Breast epithelium (tissue), 4 donors: ENCODE data around the gene KIAA2012. TPM values are rescaled to one million over a fixed set of nuclear protein-coding genes. Genes with fewer than 3 reads are reported as not detected.
A peak's percentile ranks its signal among the peaks of the same experiment; 100 is the strongest.

Source experiments
- DNase-seq, 2 donors: peaks; one replicate each; pipeline ENCODE4 v3.0.0-alpha.2; 2019; ENCODE audit warnings: low spot score in 2 of 2
- H3K27ac ChIP-seq, 2 donors: fragments of 200-600 bp; sonication (generic) in 1 of 2; one replicate each; pipeline ENCODE4 v1.5.1; 2016 to 2019; ENCODE audit warnings: mild to moderate bottlenecking in 1 of 2
- H3K27me3 ChIP-seq, 2 donors: fragments of 200-600 bp; sonication (generic) in 1 of 2; one replicate each; pipeline versions ENCODE4 v1.5.1 to v1.6.0; 2017 to 2019; ENCODE audit warnings: control low read depth in 1 of 2, mild to moderate bottlenecking in 1 of 2
- H3K36me3 ChIP-seq: fragments of 200-600 bp; one replicate; pipeline ENCODE4 v1.5.1; 2019
- H3K4me1 ChIP-seq, 2 donors: fragments of 200-600 bp; sonication (generic); one replicate each; pipeline ENCODE4 v1.5.1; 2016 to 2019; ENCODE audit warnings: control low read depth in 1 of 2
- H3K4me3 ChIP-seq, 3 donors: fragments of 200-600 bp; sonication (generic); 1 replicate in 2 of 3; 2 replicates in 1 of 3; pipeline ENCODE4 v1.5.1; 2016 to 2019; ENCODE audit warnings: mild to moderate bottlenecking in 3 of 3, moderate library complexity in 2 of 3
- H3K9me3 ChIP-seq, 2 donors: fragments of 200-600 bp; sonication (generic) in 1 of 2; one replicate each; pipeline ENCODE4 v1.5.1; 2016 to 2019; ENCODE audit warnings: control low read depth in 1 of 2
- CTCF ChIP-seq, 3 donors: fragments of 450-650 bp; IDR thresholded peaks; one replicate each; pipeline ENCODE4 v1.5.1; 2016 to 2017; ENCODE audit warnings: antibody characterized with exemption in 3 of 3, mild to moderate bottlenecking in 3 of 3, moderate library complexity in 3 of 3
- POLR2A ChIP-seq: fragments of 450-650 bp; IDR thresholded peaks from one replicate; pipeline ENCODE4 v1.6.1; 2016; ENCODE audit warnings: antibody characterized with exemption, mild to moderate bottlenecking, moderate library complexity
- POLR2AphosphoS5 ChIP-seq, 3 donors: sonication (generic); formaldehyde crosslinking; IDR thresholded peaks; one replicate each; pipeline ENCODE4 v1.6.1; 2017; ENCODE audit warnings: antibody characterized with exemption in 3 of 3
- intact Hi-C: fragments of 100-400 bp; cut with DNase I; formaldehyde crosslinking; loops from one replicate; pipeline ENCODE4 v1.15.1; 2023; ENCODE audit warnings: low total_unique reads
- total RNA-seq, 3 donors: library from RNA; depleted of rRNA; stranded (reverse); fragments of >200 nt; gene quantifications; one replicate each; pipeline ENCODE4 v1.1.0, GENCODE V29; 2016

The KIAA2012 gene
- total RNA-seq, 3 donors from 2014 or later: not detected

DNA sequence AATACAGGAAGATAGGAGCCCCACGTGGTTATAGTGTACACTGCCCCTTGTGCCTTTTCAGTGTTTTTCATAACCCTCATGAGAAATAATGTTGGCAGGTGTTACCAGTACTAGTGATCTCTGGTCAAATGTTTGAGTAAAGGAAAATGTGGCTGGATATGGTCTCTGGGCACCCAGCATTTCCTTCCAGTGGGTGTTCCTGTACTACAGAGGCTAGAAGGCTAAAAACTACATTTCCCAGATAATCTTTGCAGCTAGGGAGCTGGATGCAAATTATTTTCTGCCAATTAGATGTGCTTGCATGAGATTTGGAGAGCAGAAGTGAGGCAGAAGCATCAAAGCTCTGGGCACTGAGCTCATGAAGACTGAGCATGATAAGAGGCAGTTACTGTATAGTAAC, 45.1 kb downstream of the KIAA2012 start:
- intact Hi-C loops: no loop called here
- DNase-seq: no peak
- TF ChIP-seq CTCF (IDR thresholded peaks at IDR 0.05) (no peak), POLR2A (no peak), POLR2AphosphoS5 (IDR thresholded peaks at IDR 0.05) (no peak)
- no peaks in the 10 kb centered on the region for H3K27me3 ChIP-seq
- no peaks in the 10 kb centered on the region for H3K4me1 ChIP-seq
- no peak overlapping the region for H3K27ac ChIP-seq
- H3K4me3 ChIP-seq: no peak overlapping the region
- no peaks in the 10 kb centered on the region for H3K9me3 ChIP-seq
- H3K36me3 ChIP-seq: no peaks in the 10 kb centered on the region

GRCh38 chr2:202120828-202121227, 47.8 kb downstream of the KIAA2012 start:
- Histone ChIP-seq H3K36me3 (no peaks in the 10 kb centered on the region), H3K27me3 (no peaks in the 10 kb centered on the region), H3K4me3 (no peak overlapping the region), H3K27ac (no peak overlapping the region), H3K9me3 (no peaks in the 10 kb centered on the region), H3K4me1 (no peaks in the 10 kb centered on the region)
- no peak for DNase-seq
- intact Hi-C loops: no loop called here
- no peak for TF ChIP-seq POLR2AphosphoS5 (IDR thresholded peaks at IDR 0.05)
- no peak for TF ChIP-seq POLR2A
- TF ChIP-seq CTCF (IDR thresholded peaks at IDR 0.05): no peak

GRCh38 chr2:202121532-202122162, 48.6 kb downstream of the KIAA2012 start:
- no peaks in the 10 kb centered on the region for H3K27me3 ChIP-seq
- intact Hi-C loops: no loop called here
- no peak for DNase-seq
- no peak for TF ChIP-seq CTCF (IDR thresholded peaks at IDR 0.05)
- TF ChIP-seq POLR2AphosphoS5 (IDR thresholded peaks at IDR 0.05): no peak
- H3K4me1 ChIP-seq: no peaks in the 10 kb centered on the region
- no peak overlapping the region for H3K27ac ChIP-seq
- H3K4me3 ChIP-seq: no peak overlapping the region
- no peaks in the 10 kb centered on the region for H3K36me3 ChIP-seq
- no peaks in the 10 kb centered on the region for H3K9me3 ChIP-seq

- Histone ChIP-seq H3K4me1 (no peaks in the 10 kb centered on the region), H3K9me3 (no peaks in the 10 kb centered on the region), H3K27me3 (no peaks in the 10 kb centered on the region), H3K27ac (no peak overlapping the region), H3K4me3 (no peak overlapping the region), H3K36me3 (no peaks in the 10 kb centered on the region)
- DNase-seq: no peak
- intact Hi-C loops: no loop called here
- TF ChIP-seq POLR2A (no peak), CTCF (IDR thresholded peaks at IDR 0.05) (no peak), POLR2AphosphoS5 (IDR thresholded peaks at IDR 0.05) (no peak)
Measured at GRCh38 chr2:202122163-202122540, 49.1 kb downstream of the KIAA2012 start.

GRCh38 chr2:202122980-202123720, 50.1 kb downstream of the KIAA2012 start:
- peak overlapping the region in 1 of 2 donors; percentile 32 for H3K27ac ChIP-seq
- no peaks in the 10 kb centered on the region for H3K4me1 ChIP-seq
- no peaks in the 10 kb centered on the region for H3K27me3 ChIP-seq
- intact Hi-C loops: no loop called here
- H3K4me3 ChIP-seq: no peak overlapping the region
- no peaks in the 10 kb centered on the region for H3K9me3 ChIP-seq
- TF ChIP-seq POLR2AphosphoS5 (IDR thresholded peaks at IDR 0.05) (no peak), CTCF (IDR thresholded peaks at IDR 0.05) (no peak), POLR2A (no peak)
- DNase-seq: no peak
- no peaks in the 10 kb centered on the region for H3K36me3 ChIP-seq
